Stimulated activated CD8-positive, alpha-beta memory T cell treated with anti-CD3 and anti-CD28 coated beads, Interleukin-12 subunit alpha, Interleukin-12 subunit beta, amount 100 ng/mL, for 4 hours (primary cell): ENCODE measurements around the gene KLHL13.
"Not testable (repeated sequence)": the region's sequence is repeated elsewhere in the genome, so short reads cannot be mapped to it uniquely, and the experiment has no call there.

Source experiments
- DNase-seq: peaks from one replicate; pipeline ENCODE4 v3.0.0-alpha.2; 2020; ENCODE audit warnings: low read depth

The KLHL13 gene

DNA sequence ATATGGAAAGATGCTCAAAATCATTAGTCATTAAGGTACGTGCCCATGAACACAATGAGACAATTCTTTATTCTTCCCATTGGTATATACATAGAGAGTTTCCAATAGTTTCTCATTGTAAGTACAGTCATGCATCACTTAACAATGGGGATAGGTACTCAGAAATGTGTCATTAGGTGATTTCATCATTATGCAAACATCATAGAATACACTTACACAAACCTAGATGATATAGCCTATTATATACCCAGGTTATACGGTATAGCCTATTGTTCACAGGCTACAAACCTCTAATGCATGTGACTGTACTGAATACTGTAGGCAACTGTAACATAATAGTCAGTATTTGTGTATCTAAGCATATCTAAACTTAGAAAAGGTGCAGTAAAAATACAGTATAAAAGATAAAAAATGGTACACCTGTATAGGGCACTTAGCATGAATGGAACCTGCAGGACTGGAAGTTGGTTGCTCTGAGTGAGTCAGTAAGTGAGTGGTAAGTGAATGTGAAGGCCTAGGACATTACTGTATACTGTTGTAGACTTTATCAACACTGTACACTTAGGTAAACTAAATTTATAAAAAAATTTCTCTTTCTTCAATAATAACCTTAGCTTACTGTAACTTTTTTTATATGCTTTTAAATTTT lies 49.6 kb downstream of the KLHL13 start:
- no peak for DNase-seq

DNA sequence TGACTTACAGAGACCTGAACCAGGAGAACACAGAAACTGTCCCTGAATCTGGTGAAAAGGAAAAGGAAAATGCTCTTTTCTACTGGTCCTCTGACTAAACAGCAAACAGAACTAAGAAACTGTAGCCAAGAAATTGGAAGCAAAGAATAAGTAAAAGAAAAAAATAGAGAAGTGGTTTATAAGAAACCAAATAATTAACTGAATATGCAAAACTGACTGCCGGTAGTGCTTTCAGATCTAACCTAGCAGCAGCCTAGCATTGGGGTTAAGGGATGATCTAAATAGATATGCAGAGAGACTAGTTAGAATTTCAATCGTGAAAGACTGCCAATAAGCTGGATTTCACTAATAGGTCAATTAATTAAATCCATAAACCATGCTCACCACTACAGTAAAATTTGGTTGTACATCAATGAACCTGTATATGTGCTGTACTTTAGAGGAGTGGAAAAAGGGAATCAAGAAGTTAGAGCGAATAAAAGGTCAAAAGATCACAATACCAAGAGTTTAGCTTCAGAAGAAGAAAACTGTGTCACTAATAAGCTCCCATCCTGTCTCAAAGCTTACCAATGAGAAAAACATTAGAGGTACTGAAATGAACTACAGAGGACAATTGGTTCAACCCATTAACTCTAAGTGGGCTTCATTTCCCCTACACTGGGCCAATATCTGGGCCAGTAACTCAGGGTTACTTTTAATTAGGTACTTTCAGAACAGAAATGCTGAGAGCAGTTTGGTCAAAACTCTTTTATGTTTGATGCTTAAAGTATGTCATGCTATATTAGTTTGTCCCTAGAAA lies 53.6 kb downstream of the KLHL13 start:
- DNase-seq, result no peak

DNA sequence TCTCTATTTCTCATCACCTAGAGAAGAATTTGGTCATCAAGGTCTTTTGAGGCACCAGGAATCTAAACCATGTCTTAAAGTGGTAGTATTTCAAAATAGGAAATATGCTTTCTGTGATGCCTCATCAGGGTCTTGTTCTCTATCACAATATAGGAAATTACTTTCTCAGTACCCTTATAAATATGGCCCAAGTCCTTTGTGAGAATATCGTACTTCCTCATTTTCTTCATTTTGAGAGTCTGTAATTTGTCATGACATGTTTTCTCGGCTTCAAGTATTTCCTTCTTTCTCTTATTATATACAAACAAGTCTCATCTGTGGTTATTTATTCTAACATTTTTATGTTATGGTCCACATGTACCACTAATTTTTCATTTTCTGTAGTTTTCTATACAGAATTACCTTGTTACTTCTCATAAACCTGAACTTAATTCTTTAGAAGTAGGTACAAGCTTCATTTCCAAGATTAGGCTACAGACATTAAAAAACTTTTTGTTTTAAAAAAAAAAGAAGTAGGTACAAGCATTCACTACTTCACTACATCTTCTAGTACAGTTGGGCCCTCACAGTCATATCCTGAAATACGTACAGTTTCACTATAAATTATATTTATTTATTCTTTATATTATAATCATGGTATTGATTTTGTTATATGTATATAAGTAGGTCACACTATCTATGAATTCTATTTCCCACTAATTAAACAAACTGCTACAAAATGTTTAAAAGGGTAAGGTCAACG lies 54.4 kb downstream of the KLHL13 start:
- DNase-seq, result no peak

DNA sequence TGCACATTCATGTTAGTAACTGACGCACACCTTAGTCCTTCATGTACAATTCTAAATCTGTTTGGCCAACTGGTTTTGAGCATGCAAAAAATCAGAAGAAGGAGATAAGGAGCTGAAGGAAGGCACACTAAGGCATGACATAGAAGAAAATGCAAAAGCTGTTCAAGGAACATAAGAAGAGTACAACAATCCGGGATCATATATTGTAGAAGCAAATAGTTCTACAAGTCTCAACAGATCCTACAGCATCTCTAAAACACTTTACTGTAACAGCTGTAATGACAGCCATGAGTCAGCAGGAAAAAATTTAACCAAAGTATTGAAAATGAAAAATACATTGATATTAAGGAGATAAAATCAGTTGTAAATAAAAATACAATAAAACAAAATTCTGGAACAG lies 57.7 kb downstream of the KLHL13 start:
- DNase-seq, result no peak

DNA sequence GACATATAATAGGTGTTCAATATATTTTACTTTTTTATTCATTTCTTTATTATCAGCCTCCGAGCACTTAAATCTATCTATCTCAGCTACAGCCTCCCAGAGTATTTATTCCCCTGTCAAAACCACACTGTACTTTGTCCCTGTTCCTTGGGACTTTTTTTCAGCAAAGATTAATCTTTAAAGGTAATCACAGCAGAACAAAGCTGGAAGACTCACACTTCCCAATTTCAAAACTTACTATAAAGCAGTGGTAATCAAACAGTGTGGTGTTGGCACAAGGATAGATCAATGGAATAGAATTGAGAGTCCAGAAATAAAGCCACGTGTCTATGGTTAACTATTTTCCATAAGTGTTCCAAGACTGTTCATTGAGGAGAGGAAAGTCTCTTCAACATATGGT lies 59.7 kb downstream of the KLHL13 start:
- DNase-seq, result no peak

DNA sequence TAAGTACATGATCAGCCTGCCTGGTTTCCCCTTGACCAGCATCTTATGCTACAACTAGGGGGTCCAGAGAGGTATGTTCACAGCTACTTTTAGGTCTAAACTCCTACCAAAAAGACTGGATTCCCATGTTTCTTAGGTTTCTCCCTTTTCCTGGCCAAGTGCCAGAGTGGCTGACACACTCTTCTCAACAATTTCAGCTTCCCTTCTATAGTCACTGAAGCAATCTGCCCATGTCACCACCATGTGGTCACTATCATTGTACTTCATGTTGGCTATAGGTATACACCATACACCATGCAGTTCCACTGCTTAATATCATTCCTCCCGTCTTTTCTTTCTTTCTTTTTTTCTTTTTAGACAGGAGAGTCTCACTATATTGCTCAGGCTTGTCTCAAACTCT lies 66.9 kb downstream of the KLHL13 start:
- no peak for DNase-seq

DNA sequence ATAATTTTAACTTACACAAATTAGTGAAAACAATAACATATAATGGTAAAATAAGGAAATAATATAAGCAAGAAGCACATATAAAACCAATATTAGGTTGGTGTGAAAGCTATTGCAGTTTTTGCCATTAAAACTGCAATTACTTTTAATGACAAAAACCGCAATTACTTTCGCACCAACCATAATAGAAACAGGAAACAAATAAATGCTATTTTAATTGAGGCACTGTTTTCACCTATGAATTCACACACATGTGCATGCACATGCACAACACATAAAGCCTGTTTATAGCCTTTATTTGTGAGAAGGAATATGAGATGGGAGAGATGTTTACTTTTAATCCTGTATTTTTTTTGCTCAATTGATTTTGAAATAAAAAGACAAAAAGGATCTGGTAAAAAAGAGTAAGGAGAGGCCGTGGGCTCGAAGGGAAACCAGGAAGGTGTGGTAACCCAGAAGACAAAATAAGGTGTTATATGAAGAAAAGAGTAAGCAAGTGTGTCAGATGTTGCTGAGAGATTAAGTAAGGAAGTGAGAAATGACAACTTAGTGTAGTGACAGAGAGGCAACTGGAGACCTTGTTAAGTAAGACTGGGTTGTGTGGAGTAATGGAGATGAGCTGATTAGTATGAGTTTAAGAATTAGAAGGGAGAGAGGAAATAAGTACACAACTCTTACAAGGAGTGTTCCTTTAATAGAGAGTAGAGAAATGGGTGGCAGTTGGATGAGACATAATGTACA lies 69.0 kb downstream of the KLHL13 start:
- no peak for DNase-seq

DNA sequence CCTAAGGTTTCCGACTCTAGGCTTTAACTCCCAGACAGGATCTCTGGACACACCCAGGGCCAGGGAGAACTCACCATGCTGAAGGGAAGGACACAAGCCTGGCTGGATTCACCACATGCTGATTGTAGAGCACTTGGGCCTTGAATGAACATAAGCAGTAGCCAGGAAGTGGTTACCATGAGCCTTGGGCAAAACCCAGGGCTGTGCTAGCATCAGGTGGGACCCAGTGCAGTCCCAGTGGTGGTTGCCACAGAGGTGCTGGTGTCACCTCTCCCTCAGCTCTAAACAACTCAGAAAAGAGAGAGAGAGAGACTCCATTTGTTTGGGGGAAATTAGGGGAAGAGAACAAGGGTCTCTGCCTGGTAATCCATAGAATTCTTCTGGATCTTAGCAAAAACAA lies 77.0 kb downstream of the KLHL13 start:
- no peak for DNase-seq

DNA sequence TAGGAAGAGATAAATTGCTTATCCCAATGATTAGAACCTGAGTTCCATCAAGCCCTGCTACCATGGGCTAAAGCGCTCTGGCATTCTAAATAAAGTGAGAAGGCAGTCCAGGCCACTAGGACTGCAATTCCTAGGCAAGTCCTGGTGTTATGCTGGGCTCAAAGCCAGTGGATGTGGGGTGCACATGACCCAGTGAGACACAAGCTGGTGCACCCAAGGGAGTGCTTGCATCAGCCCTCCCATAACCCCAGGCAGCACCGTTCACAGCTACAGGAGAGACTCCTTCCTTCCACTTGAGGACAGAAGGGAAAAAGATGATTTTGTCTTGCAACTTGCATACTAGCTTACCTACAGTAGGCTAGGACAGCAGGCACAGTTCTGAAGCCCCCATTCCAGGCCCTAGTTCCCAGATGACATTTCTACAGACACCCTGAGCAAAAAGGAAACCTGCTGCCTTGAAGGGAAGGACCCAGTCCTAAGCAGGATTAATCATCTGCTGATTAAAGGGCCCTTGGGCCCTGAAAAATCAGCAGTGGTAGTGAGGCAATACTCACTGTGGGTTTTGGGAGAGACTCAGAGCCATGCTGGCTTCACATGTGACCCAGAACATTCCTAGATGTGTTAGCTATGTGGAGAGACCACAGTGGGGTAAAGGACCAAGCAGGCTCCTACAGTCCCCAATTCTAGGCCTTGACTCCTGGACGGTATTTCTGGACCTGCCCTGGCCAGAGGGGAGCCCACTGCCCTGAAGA lies 77.8 kb downstream of the KLHL13 start:
- DNase-seq, result no peak

DNA sequence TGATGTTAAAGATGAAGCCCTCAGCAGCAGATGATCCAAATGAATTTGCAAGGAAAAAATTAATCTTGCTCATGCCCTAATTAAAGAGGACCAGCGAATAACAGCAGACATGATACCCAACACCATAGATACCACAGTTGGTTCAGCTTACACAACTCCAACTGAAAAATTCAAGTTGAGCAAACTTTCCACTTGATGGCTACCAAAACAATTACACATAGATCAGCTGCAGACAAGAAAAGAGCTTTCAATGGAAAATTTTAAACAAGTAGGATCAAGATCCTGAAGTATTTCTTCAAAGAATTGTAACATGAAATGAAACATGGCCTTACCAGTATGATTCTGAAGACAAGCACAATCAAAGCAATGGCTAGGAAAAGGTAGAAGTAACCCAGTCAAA lies 90.0 kb downstream of the KLHL13 start:
- DNase-seq, result no peak

DNA sequence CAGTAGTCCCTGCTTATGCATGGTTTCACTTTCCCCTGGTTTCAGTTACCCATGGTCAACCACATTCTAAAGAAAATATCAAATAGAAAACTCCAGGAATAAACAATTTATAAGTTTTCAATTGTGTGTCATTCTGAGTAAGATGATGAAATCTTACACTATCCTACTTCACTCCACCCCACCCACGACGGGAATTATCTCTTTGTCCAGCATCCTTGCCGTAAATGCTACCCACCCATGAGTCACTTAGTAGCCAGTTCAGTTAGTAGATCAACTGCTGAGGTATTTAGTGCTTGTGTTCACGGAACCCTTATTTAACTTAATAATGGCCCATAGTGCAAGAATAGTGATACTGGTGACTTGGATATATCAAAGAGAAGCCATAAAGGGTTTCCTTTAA lies 91.4 kb downstream of the KLHL13 start:
- DNase-seq, result no peak

DNA sequence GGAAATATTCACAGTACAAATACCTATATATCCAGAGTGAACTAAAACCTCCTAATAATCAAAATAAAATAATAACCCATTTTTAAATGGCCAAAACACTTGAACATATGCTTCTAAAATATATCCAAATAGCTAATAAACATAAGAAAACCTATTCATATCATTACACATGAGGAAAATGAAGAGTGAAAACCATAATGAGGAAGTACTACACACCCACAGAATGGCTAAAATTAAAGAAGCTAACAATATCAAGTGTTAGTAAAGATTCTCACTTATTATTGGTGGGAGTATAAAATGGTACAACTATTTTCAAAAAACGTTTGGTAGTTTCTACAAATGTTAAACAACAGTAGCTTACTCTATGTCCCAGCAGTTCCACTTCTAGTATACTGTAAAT lies 92.1 kb downstream of the KLHL13 start:
- DNase-seq, result no peak

DNA sequence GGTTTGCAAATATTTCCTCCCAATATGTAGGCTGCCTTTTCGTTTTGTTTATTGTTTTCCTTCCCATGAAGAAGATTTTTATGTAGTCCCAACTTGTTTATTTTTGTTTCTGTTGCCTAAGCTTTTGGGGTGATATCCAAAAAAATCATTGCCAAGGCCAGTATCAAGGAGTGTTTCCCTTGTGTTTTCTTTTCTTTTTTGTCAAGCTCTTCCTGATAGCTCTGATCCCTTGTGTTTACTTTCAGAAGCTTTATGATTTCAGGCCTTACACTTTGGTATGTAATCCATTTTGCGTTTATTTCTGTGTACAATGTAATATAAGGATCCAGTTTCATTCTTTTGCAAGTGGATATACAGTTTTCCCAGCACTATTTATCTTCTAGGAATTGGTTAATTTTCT lies 93.9 kb downstream of the KLHL13 start:
- DNase-seq, result no peak

DNA sequence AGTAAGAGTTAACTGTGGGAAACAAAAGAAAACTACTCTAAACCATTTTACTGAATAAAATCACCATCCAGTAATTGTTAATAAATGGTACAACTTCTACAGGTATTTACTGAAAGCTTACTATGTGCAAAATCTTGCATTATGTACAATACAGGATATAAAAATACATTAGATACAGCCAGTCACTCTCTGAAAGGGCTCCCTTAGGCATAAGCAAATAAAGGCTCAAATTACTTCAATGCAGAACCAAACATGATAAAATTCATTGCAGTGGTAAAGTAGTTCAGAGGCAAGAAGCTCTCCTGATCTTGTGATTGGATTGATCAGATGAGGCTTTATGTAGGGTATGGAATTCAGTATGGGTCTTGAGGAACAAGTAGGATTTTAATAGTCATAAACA lies 100.2 kb downstream of the KLHL13 start:
- no peak for DNase-seq

DNA sequence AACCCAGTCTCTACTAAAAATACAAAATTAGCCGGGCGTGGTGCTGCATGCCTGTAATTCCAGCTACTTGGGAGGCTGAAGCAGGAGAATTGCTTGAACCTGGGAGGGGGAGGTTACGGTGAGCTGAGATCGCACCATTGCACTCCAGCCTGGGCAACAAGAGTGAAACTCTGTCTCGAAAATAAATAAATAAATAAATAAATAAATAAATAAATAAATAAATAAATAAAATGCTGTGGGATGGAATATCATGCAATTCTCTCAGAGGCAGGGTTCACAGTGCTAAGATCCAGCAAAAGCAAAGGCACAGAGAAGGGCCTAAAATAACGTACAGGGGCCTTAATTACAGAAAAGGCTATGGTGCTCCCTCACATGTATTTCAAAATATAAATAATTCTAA lies 114.2 kb downstream of the KLHL13 start:
- DNase-seq, result not testable (repeated sequence)

DNA sequence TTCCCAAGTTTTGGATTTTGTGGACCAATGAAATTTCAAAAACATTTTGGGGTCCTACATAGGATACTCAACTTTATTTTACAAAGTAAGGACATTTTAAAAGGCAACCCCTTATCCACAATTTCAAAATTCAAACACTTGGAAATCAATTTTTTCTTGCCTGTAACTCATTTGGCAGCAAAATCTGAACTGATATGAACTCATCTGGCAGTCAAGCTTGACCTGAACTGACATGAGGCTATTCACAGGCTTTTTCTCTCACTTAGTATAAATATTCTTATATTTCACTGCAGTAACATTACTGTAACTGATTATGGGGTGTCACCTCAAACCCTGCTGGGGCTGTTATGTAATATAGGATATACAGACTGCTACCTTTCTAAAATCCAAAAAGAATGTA lies 116.1 kb downstream of the KLHL13 start:
- DNase-seq, result no peak

DNA sequence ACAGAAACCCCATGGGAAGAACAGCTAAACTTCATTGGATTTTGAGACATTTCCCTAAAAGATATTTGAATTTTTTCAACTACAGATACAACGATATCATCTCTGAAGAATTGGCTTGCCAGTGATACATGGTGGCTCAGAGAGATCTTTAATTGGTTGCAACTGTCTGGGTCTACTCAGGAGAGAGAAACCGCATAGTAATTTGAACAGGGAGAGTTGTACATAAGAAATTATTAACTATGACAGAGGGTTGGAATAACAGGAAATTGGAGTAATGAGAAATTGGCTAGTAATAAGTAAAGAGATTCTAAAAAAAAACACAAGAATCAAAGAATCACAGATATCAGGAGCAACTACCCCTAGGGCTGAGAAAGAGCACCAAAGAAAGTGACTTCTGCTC lies 118.4 kb downstream of the KLHL13 start:
- no peak for DNase-seq

DNA sequence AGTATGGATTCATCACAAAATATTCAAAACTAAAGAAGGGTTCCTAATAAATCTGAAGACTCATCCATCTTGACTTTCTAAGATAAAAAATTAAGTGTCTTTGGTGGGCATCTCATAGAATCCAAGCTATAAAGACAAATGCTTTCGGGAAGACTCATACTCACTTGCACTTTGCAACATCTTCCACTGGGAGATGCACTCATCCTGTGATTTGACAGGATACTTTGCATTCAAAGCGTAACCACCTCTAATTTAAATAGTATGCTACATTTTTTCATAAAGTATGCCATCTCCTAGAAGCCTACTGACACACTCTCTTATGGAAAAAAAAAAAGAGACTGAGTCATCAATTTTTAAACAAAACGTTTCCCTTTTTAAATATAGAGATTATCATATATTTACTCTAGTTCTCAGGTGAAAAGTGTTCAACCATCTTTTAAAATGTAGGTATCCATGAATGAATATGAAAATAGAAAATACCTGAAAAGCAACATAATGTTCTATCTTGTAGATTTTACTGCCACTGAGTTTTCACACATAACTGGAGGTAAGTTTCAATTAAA lies 119.6 kb downstream of the KLHL13 start:
- no peak for DNase-seq

DNA sequence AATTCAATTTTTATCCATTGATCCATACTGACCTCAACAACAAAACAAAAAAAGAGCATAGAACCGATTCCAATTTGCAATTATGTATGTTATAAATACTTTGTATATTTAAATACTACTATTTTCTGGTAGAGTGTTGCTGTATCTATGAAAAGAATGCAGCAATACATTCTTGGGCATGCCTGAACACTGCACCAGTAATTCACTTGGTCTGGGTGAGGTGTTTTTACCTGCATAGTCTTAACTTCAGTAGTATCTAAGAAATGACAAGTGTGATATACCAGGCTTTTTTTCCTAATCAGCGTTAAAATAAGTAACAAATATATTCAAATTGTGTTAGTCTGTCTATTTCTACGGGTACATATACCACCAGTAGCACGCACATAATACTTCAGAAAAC lies 120.2 kb downstream of the KLHL13 start:
- DNase-seq, result no peak

DNA sequence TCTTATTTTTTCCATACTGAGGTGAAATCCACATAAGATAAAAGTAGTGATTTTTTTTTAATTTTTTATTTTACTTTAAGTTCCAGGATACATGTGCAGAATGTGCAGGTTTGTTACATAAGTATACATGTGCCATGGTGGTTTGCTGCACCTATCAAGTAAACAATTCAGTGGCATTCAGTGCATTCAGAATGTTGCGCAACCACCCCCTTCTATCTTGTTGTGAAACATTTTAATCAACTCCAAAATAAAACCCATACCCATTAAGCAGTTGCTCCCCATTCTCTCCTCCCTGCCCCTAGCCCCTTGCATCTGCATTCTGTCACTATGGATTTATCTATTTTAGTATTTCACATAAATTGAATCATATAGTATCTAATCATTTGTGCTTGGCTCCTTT lies 121.2 kb downstream of the KLHL13 start:
- no peak for DNase-seq

DNA sequence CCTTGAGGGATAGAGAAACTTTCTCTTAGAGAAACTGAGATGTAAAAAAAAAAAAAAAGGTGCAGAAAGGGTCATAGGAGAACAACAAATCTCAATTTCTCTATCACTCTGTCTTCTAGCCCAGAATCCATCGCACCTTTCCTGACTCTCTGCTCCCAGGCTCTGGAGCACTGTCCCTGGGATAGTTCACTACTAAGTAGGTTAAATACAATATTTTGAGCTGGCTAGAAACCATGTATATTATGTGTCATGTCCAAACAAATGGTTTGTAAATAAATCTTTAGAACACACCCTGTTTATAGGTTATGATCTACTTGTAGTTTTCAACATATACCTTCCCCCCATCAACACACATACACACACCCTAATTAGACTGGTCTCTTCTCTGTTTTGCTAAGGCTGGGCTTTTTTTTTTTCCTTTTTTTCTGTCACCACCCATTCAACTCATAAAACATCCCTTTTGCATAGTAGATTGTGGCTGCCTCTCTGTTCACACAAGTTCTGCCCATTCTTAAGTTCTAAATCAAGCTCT lies 124.4 kb downstream of the KLHL13 start:
- DNase-seq, result no peak
